ENCODE data around the gene EGFLAM.
"Not testable (repeated sequence)": the region's sequence is repeated elsewhere in the genome, so short reads cannot be mapped to it uniquely, and the experiment has no call there.

Gene EGFLAM

GRCh38 chr5:38333181-38333580, 74.8 kb downstream of the EGFLAM start:
- not testable (repeated sequence) for DNase-seq

DNA sequence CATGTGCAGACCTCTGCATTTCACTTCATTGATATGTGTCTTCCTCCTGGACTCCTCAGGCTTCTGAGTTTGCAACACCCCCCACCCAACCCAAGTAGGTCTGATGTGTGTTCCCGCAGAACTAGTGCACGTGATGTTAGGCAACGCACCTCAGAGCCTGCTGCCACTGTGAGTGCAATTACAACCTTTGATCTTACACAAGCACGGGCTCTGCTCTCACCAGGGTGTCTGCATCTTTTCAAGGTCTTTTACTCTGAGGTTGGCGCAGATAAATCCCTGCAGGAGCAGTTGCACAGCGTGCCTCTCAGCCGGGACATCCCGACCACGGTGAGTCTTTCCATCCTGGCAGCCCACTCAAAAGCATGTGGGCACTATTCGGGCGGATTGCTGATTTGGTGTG, 80.1 kb downstream of the EGFLAM start:
- no peak for DNase-seq

DNA sequence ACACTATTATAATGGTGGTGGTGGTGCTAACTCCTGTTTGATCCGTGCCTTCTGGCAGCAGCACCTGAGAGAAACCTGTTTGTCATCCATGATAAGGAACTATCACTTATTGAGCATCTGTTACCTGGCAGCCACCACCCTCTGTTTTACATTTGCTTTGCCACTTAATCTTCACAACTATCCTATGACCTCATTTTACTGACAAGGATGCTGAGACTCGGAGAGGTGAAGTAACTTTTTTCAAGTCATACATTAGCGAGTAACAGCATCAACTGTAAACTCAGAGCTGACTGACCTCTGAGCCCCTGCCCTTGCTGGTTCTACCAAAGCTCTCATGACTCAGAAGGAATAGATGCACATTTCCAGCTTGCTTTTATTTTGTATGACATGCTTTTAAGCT, 81.1 kb downstream of the EGFLAM start:
- no peak for DNase-seq

DNA sequence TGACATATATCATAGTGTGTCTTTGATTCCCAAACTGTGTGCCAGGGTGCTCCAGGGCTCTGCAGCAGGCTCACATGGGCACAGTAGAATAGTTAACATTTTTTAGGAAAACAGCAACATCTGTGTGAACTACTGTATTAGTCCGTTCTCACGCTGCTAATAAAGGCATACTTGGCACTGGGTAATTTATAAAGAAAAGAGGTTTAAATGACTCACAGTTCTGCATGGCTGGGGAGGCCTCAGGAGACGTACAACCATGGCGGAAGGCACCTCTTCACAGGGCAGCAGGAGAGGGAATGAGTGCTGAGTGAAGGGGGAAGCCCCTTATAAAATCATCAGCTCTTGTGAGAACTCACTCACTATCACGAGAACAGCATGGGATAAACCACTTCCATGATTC, 82.7 kb downstream of the EGFLAM start:
- no peak for DNase-seq

DNA sequence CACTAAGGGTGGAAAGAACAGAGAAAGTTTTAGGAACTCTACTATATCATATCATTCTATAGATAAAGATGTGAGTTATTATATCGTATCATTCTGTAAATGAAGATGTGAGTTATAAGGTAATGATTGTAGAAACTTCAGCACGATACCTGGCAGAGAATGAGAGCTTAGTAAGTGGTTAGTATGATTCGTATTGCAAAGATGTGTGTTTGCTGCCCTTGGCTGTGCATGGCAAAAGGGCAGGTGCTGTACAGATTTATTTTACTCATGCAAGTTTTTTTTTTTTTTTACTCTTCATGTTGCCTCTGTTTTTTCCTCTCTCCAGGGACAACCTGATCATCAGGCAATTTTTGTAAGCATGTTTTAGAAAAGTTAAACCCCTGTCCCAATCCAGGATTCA, 83.3 kb downstream of the EGFLAM start:
- no peak for DNase-seq

- DNase-seq, result no peak
Observed at GRCh38 chr5:38342261-38342660, 83.9 kb downstream of the EGFLAM start.

GRCh38 chr5:38344891-38345290, 86.5 kb downstream of the EGFLAM start:
- DNase-seq, result no peak

DNA sequence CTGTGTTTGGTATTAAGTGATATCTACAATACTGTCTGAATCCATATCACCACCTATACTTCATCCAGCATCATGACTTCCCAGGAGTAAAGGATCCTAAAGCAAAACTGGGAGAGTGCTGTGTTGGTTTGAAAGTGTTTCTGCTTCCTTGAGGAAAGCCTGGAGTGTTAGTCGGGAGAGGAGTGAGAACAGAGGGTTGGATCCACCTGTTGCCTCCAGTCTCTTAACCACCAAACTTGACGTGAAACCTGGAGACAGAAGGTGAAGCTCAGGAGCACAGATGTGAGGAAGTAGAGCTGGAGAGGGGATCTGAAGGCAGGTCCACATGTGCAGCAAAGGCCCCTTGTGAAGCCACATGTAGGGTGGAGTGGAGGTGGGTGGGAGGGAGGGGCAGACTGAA, 88.2 kb downstream of the EGFLAM start:
- DNase-seq, result no peak

DNA sequence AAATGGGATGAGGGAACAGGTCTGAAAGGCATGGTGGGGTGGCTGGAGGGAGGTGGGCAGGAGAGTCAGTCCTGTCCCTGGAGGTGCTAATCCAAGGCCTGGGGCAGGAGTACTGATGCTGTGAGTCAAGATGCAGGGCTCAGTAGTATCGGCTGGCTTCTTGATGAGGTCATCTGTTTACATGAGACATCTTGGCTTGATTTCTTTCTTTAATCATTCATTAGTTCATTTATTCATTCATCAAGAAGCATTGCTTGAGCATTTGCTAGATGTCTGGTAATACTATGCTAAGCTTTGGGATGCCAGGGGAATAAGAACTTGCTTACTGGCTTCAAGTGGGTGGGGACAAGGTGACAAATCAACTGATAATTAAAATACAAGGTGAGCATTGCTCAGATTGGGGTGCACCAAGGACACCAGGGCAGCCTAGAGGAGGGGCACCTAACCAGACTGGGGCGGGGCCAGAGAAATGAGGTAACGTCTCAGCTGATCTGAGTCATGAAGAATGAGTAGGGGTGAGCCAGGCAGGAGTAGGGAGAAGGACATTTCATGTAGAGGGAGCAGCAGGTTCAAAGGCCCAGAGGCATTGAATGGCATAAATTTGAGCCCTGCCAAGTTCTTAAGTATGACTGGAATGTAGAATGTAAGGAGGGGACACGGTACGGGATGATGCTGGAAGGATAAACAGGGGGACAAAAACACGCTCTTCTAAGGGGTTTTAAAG, 88.8 kb downstream of the EGFLAM start:
- DNase-seq, result no peak

- DNase-seq, result no peak
Observed at GRCh38 chr5:38347896-38348295, 89.5 kb downstream of the EGFLAM start.

DNA sequence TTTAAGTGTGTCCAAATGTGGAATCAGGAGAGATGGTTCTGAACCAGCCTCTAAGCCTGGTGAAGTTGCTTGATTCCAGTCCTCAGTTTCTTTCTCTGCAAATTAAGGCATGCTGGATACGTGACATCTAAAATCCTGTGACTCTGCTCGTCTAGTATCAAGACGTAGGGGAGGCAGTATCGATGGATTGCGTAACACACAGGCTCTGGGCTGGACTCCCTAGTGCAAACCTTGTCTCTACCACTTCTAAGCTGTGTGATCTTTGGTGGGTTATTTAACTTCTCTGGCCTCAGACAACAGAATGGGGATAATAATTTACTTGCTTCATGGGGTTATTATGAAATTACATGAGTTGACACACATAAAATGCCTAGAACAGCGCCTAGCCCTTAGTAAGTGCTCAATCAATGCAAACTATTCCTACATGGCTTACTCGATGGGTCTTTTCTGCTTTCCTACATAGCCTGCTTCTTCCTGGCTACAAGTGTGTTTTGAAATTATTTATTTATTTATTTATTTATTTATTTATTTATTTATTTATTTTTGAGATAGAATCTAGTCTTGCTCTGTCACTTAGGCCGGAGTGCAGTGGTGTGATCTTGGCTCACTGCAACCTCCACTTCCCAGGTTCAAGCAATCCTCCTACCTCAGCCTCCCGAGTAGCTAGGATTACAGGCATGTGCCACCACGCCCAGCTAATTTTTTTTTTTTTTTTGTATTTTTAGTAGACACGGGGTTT, 102.1 kb downstream of the EGFLAM start:
- DNase-seq, result no peak

GRCh38 chr5:38362713-38363112, 104.4 kb downstream of the EGFLAM start:
- no peak for DNase-seq

- DNase-seq, result no peak
Observed at GRCh38 chr5:38364825-38365224, 106.5 kb downstream of the EGFLAM start.

GRCh38 chr5:38367410-38367809, 109.1 kb downstream of the EGFLAM start:
- DNase-seq, result no peak

DNA sequence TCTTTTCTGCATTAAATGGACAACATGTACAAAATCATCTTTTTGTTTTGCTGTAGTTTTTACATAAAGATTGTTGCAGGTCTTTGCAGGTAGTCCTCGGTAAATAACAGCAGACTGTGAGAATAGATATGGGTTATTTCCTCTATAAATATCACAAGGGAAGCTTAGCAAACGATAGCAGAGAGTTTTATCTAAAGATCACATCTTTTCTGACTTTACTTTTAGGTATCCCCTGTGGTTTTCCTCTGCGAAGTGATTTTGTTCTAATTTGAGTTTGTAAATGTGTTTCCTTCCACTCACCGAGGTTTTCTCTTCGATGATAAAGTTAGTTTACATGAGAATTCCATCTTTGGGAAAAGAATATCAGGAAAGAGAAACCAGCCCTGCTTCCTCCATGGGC, 109.6 kb downstream of the EGFLAM start:
- DNase-seq, result no peak

DNA sequence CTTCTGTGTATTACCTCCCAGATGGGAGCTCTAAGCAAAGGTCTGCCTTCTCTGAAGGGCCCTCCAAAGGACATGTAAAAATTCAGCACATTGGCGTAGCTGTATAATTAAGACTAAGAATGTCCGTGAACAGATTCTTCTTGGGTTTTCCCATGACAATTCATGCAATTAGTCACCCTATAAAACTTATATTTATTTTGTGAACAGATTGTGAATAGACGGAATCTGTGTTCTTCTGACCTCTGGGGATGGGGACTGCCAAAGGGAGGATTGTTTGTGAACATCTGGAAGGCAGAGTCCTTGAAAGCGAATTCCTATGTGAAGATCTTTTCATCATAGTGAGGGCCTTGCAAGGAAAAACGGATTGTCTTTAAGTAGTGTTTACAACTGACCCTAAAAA, 111.3 kb downstream of the EGFLAM start:
- DNase-seq, result no peak

- DNase-seq, result no peak
Observed at GRCh38 chr5:38370358-38371100, 112.2 kb downstream of the EGFLAM start.

- no peak for DNase-seq
Observed at GRCh38 chr5:38371596-38371995, 113.2 kb downstream of the EGFLAM start.

GRCh38 chr5:38373743-38374142, 115.4 kb downstream of the EGFLAM start:
- no peak for DNase-seq

- no peak for DNase-seq
Observed at GRCh38 chr5:38375423-38375822, 117.1 kb downstream of the EGFLAM start.

- no peak for DNase-seq
Observed at GRCh38 chr5:38376404-38376803, 118.0 kb downstream of the EGFLAM start.

DNA sequence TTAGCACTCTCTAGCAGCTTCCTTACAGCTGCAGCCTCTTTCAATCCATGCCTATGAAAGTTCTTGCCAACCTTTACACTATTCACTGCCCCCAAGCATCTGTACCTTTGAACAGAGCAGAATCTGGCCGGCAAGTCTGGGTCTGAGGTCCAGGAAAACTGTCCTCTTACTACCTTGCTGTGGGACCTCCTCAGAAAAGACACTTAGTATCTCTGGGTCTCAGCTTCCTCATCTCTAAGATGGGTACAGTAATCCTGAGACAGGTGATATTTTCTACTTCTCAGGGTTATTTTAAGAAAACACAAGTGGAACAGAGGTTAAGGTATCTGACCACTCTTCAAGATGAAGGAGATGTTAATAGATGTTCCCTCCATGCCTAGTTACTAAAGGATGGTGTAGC, 120.2 kb downstream of the EGFLAM start:
- DNase-seq, result no peak

DNA sequence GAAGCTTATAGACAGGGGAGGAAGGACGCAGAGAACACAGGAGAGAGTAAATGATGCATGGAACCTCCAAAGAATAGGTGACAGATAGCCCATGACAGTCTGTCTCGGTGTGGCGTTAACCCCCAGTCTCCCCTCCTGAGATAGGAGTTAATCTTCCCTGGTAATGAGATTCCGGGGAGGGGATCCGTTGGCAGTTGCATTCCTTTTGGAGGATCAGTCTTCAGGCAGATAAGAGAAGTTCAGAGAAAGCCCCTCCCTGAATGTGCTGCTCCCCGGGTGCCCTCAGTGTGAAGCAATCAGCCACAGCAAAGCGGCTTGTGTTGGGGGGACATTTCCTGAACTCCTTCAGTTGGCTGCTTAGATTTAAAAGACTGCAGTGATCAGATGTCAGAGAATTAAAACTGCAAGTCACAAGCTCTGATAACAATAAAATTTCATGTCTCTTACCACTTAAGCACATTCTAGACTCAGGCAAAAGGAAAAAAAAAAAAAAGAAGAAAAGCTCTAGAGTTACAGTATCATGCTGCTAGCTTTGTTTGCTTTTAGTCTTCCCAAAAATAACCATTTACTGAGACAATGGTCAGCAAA, 121.1 kb downstream of the EGFLAM start:
- DNase-seq, result no peak

DNA sequence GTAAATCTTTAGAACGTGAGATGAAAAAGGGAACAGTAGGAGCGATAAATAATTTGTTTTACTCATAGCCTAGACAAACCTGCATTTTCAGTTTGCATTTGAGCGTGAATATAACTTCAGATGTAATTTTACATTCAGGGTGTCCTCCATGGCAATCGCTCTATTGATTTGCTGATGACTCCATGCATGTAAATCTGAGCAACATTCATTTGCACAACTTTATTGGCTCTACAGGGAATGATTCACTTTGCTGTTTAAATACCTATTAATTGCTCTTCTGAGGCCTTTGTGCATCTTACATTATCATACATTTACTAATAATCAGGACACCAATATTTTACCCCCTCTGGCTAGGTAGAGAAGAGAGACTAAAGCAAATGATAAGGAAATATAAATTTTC, 122.2 kb downstream of the EGFLAM start:
- DNase-seq, result no peak
